Mononuclear cell (primary cell): ENCODE data around the gene C20orf204. TPM values are rescaled to one million over a fixed set of nuclear protein-coding genes. Genes with fewer than 3 reads are reported as not detected.

Experiments used
- H3K27me3 ChIP-seq: 2 replicates; pipeline ENCODE4 v1.6.0; 2011; ENCODE audit warnings: low read length, control low read depth; ENCODE audit not compliant: insufficient read depth
- H3K4me1 ChIP-seq: 2 replicates; pipeline ENCODE4 v1.5.1; 2011; ENCODE audit warnings: mild to moderate bottlenecking, low read length, control low read depth; ENCODE audit not compliant: insufficient read depth
- H3K4me3 ChIP-seq: 2 replicates; pipeline ENCODE4 v1.5.1; 2011; ENCODE audit warnings: mild to moderate bottlenecking, low read length, moderate library complexity
- H3K9me3 ChIP-seq: 2 replicates; pipeline ENCODE4 v1.5.1; 2011; ENCODE audit warnings: low read depth, mild to moderate bottlenecking, control low read depth, low read length
- total RNA-seq: library from RNA; depleted of rRNA; stranded (reverse); fragments of >200 nt; gene quantifications from one replicate; pipeline ENCODE4 v1.2.3, GENCODE V29; 2012

C20orf204 gene
- total RNA-seq, 1 donor, result 2.9 TPM

DNA sequence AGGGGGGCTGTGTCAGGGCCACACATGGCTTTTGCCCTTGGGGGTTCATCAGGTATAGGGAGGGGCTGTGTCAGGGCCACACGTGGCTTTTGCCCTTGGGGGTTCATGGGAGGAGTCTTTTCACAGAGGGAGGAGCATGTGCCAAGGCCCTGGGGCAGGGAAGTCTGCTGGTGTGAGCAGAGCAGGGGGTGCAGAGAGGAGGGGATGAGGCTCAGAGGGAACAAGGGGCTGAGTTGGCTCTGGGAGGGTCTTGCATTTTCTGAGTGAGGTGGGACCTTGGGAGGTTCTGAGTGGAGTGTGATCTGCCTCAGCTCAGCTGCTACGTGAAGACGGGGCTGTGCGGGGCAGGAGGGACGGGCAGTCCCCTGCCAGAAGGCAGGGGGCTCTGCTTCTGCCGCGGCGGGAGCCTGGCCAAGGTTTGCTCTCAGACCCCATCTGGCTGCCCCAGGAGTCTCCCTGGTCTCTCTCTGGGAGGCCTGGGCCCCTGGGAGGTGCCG is 19.5 kb downstream of the C20orf204 start:
- Histone ChIP-seq H3K4me3 (no peak overlapping the region), H3K9me3 (no peaks in the 10 kb centered on the region), H3K4me1 (peaks cover 9% of the 10 kb centered on the region), H3K27me3 (peaks cover 14% of the 10 kb centered on the region)

DNA sequence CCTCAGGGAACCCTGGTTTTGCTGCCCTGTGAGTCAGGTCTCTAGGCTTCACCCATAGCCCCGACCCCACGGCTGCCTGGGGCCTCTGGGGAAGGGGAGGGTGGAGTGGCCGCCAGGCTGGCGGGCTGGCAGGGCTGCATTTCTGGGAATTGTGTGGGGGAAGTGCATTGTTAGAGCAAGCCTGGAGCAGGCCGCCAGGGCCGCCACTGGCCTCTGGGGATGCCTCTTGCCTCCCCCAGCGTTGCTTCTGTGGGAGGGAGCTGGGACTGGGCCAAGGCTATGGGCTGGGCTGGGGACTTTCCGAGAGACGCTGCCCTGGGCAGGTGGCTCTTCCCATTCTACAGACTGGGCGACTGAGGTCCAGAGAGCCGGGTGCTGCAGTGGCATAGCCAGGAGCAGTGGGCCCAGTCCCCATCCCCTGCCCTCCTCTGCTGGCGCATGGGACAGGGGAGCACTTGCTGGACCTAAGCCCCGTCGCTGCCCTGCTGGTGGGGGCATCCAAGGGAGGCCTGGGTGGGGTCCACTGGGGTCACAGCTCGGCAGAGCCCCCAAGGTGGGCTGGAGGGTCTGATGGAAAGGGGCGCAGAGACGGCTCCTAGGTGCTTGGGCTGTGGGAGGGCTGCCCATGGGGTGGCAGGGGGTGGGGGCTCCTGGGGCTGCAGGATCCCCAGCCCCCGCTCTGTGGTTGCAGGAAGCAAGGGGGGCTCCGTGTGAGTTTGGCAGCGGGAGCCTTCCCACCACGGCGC is 20.1 kb downstream of the C20orf204 start:
- Histone ChIP-seq H3K27me3 (peaks cover 8% of the 10 kb centered on the region), H3K9me3 (no peaks in the 10 kb centered on the region), H3K4me3 (no peak overlapping the region)

DNA sequence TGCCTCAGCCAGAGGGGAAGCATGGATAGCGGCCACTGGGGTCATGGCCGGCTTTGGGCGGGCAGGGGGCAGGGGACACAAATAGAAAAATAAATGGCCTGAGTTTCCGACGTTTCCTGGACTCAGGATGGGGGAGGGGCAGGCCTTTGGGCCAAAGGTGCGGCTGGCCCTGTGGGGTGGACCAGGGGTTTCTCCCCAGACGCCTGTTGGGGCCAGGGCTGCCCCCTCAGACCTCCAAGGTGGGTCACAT is 20.6 kb downstream of the C20orf204 start:
- peaks cover 3% of the 10 kb centered on the region for H3K27me3 ChIP-seq
- peaks cover 9% of the 10 kb centered on the region for H3K4me1 ChIP-seq
- H3K9me3 ChIP-seq, result no peaks in the 10 kb centered on the region
- no peak overlapping the region for H3K4me3 ChIP-seq

More for the DNA sequence above, 20.1 kb downstream of the C20orf204 start:
- peaks cover 9% of the 10 kb centered on the region for H3K4me1 ChIP-seq

DNA sequence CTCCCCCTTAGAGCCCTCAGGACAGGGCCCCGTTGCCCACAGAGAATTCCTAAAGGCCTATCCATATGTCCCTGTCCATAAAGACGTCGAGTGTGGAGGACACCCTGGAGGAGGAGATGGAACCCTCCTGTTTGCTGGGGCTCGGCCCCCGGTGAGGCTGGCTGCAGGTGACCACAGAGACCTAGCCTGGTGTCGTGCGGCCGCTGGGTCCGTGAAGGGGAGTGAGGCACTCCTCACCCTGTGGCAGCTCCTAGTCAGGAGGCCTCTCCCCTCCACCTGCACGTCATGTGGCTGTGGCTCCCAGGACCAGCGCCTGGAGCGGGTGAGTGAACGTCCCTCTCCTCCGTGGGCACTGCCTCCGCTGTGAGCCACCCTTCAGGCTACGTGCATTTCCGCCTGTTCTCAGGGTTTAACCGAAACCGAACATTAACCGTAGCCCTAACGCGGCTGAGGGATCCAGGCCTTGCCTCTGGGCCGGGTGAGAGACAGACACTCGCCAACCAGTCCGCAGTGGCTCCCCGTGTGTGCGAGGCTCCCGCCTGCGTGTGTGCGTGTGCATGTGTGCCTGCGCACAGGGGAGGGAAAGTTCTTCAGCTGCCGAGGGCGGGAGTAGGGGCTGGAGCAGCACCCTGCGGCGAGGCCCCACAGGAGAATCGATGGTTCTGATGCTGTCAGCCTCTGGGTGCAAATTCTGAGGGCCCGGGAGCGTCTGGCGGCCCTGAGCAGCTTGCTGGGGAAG is 21.1 kb downstream of the C20orf204 start:
- Histone ChIP-seq H3K9me3 (no peaks in the 10 kb centered on the region), H3K4me1 (peaks cover 9% of the 10 kb centered on the region), H3K4me3 (no peak overlapping the region), H3K27me3 (no peaks in the 10 kb centered on the region)

DNA sequence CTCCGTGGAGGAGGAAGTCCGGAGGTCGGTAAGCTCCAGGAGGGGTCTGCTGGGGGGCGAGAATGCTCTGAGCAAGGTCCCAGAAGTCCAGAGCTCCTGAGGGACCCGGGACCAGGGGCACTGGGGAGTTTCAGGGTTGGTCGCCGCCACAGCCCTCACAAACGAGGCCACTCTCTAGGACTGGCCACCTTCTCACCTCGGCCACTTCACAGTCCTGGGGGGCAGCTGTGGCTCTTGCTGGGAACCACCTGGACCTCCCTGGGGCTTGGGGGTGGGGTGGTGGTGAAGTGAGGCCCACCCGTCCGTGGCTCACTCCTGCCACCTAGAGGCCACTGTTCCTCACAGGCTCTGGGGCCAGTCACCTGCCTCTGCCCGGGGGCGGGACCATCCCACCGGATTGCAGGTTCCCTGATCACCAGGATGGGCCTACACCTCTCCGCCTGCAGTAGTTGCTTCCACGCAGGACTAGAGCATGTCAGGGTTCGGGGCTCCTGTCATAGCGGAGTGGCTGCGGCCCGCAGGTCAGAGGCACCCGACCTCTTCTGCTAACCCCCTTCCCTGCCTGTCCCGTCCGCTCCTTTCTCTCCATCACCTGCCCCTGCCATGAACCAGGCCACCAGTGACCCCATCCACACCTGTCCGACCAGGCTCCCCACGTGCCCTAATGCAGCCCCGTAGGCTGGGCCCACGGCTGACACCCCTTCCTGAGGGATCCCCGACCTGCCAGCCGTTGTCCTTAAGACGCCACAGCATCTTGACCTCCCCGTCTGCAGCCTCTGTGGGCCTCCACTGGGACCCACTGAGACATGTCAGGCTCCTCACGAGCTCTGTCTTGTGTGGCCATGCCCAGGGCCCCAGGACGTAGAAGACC is 21.9 kb downstream of the C20orf204 start:
- no peak overlapping the region for H3K4me3 ChIP-seq
- peaks cover 17% of the 10 kb centered on the region for H3K4me1 ChIP-seq
- H3K27me3 ChIP-seq, result no peaks in the 10 kb centered on the region
- H3K9me3 ChIP-seq, result no peaks in the 10 kb centered on the region

DNA sequence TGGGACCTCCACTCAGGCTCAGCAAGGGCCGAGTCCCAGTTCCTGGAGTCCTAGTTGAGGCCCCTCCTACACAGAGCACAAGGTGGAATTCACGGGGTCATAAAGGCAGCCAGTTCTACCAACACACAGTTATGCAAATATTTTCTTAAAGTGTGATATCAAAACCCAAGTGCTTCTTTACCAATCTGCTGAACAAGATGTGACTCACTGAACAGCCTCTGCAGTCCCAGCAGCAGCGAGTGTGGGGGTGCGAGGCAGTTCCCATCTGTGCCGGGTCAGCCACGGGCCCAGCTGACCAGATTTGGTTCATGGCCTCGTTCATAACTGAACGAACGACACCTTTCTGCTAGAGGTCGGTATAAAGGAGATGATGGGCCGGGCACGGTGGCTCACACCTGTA is 22.6 kb downstream of the C20orf204 start:
- H3K27me3 ChIP-seq, result no peaks in the 10 kb centered on the region
- H3K9me3 ChIP-seq, result no peaks in the 10 kb centered on the region
- peaks cover 20% of the 10 kb centered on the region for H3K4me1 ChIP-seq
- no peak overlapping the region for H3K4me3 ChIP-seq

DNA sequence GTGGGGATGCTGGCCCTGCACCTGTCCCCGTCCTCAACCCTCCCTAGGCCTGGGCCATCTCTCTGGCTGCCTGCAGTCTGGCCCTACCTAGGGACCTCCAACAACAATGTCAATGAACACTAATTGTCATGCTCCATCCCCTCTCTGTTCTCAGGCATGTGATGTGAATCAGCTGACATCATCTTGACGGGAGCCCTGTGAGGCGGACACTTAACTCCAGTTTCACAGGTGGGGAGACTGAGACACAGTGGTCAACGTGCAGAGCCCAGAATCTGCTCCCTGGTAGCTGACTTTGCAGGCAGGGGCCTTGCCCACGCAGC is 26.3 kb downstream of the C20orf204 start:
- Histone ChIP-seq H3K27me3 (no peaks in the 10 kb centered on the region), H3K9me3 (no peaks in the 10 kb centered on the region), H3K4me3 (no peak overlapping the region), H3K4me1 (peaks cover 55% of the 10 kb centered on the region)

DNA sequence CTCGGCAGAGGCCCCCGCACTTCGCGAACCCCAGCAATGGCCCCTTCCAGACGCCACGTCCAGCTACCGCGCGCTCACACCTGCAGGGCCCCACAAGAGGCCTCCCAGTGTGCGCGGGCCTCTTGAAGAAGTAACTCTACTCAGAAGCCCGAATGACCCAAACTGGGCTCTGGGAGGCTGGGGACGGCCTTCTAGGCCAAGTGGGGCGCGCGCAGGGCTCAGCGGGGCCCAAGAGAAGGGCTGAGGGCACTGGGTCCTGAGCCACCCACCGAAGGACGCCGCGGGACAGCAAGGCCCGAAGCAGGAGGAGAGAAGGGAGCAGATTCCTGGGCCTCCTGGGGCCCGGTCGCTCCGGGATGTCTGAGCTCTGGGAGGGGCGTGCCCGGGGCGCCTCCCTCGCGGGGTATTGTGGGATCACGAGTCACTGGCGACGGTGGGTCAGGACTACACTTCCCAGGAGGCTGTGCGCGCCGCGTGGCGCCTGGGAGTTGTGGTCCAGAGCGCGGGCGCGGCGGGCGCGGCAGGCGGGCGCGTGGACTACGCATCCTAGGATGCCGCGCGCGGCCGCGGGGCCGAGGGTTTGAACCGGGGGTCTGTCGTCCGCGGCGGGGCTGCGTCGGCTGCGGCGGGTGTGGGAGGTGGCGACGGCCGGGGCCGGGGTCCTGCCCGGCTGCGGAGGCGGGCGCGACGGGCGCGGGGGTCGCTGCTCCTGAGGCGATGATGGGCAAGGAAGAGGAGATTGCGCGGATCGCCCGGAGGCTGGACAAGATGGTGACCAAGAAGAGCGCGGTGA is 26.8 kb downstream of the C20orf204 start, which contains the start of gene TCEA2:
Gene TCEA2 (plus strand): TSS at position 603 of the 793 bp plus-strand sequence. CDS start 115 bp downstream, at position 718.
- Histone ChIP-seq H3K4me1 (peaks cover 53% of the 10 kb centered on the region), H3K9me3 (no peaks in the 10 kb centered on the region), H3K27me3 (no peaks in the 10 kb centered on the region), H3K4me3 (peak within 1 kb of the TSS; percentile 63)

DNA sequence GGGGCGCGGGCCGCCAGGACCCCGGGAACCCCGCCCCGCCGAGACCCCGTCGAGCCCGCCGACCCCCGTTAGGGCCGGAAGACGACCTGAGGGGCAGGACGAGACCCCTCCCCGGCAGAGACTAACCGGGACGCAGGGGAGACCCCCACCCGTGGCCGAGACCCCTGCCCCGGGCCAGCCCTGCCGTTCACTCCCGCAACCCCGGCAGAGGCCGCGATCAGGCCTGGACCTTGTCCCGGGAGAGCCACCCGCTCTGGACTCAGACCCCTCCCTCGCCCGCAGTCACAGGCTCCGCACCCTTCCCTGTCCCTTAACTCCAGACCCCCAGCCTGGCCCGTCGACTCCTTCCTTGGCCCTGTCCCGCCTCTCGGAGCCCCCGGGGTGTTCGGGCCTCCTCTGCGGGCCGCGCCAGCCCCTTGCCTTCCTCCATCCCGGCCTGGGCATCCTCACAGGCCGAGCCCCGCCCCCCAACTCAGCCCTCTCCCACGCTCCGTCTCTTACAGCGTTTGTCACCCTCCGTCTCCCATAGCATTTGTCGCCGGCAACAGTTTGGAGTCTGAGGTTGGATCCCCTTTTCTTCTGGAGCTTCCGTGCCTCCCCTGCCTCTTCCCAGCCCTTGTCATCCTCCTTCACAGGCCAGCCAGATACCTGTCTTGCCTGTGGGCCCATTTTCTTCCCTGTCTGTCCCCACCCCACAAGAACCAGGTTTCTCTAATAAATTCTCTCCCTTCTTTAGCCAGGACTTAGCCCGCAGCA is 27.6 kb downstream of the C20orf204 start:
- Histone ChIP-seq H3K4me3 (peak overlapping the region; percentile 63), H3K9me3 (no peaks in the 10 kb centered on the region), H3K4me1 (peaks cover 51% of the 10 kb centered on the region), H3K27me3 (no peaks in the 10 kb centered on the region)

DNA sequence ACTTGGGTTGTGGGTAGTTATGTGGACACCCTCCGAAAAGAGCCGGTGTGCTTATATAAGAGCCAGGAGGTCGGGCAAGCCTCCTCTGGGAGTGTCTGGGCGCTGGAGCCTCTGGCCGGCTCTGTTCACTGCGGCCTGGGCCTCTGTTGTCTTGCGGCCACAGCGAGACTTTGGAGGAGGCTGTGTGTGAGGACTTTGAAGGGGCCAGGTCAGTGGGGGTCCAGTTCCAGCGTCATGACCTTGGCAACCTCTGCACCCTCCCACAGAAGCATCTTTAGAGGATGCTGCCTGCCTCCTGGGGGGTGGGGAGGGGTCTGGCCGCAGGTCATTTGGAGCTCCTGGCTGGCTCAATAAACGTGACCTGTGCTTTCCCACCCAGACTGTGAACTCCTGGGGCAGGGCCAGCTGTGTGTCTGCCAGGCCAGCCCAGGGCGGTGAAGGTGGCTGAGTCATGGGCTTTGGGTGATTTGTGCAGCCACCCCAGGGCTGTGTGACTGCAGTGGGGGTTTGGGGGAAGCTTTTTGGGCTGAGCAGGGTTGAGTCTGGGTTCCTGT is 28.2 kb downstream of the C20orf204 start:
- H3K4me1 ChIP-seq, result peaks cover 53% of the 10 kb centered on the region
- H3K27me3 ChIP-seq, result no peaks in the 10 kb centered on the region
- H3K4me3 ChIP-seq, result no peak overlapping the region
- H3K9me3 ChIP-seq, result no peaks in the 10 kb centered on the region

DNA sequence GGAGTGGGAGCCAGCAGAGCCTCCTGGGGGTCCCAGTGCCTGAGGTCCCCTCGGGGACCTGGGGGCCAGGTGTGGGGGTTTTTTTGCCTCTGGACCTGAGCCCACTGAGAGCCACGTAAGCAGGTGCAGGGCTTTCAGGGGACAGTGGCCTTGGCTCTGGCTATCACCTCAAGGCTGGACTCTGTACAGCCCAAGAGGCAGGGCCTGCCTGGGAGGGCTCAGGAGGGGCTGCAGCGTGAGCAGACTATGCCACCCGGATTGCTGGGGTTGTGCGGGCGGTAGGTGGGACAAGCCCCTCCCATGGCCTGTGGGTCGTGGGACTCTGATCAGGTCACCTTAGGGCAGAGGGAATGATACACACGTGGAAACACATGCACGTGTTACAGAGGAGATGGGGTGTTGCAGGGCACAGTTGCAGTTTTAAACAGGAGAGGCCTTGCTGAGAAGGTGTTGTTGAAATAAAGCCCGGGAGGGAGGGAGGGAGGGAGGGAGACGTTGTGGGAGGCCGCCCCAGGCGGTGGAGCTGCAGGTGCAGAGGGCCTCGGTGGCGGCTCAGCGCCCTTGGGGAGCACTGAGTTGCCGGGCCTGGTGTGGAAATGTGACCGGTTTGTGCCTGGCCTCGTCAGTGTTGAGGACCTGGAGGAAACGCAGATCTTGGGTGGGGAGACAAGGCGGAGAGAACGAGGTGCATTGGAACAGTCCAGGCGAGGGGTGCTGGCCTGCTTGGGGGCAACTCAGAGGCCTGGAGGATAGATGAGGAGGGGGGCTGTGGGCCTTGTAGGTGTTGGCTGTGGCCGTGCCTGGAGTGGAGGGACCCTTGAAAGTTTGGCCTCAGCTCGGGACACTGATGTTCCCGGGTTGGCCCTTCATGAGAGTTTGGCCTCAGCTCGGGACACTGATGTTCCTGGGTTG is 29.3 kb downstream of the C20orf204 start:
- Histone ChIP-seq H3K9me3 (no peaks in the 10 kb centered on the region), H3K4me3 (no peak overlapping the region), H3K27me3 (no peaks in the 10 kb centered on the region), H3K4me1 (peaks cover 62% of the 10 kb centered on the region)

DNA sequence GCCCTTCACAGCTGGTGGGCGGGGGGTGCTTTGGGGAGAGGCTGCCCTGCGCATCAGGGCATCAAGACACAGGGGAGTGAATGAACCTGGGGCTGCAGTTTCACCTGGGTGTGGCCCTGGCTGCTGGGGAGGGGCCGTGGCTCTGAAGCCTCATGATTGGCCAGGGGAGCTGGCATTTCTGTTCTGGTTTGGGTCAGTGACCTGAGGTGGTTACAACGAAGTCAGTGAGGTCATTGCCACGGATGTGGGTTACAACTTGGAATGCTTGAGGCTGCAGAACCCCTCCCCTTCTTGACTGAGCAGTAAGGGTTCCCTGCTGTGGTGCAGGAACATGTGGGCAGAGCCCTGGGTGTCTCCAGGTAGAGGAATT is 30.0 kb downstream of the C20orf204 start:
- no peak overlapping the region for H3K4me3 ChIP-seq
- no peaks in the 10 kb centered on the region for H3K9me3 ChIP-seq
- no peaks in the 10 kb centered on the region for H3K27me3 ChIP-seq
- H3K4me1 ChIP-seq, result peaks cover 62% of the 10 kb centered on the region

DNA sequence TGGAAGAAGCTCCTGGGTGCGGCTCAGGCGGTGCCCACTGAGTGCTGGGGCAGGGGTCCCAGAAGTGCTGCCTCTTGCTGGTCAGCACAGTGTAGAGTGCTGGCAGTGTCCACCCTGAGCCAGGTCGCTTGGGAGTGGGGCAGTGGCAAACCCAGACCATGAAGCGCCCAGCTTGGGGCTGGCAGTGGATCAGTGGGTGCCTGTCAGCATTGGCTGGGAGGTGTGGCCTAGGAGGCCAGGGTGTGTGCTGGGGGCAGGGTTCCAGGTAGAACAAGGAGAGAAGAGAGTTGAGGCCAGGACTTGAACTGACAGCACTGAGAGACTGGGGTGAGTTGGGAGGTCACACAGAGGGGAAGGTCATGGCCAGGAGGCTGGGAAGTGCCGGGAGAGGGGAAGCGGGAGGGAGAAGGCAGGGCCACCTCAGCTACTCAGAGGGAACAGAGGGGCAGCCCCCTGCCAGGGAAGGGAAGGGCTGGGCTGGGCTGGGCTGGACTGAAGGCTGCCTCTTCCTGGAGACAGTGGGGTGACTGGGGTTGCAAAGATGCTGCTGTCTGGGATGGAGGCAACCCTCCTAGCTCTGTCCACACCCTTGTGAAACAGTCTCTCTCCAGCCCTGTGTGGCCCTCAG is 31.1 kb downstream of the C20orf204 start:
- H3K9me3 ChIP-seq, result no peaks in the 10 kb centered on the region
- H3K4me1 ChIP-seq, result peaks cover 61% of the 10 kb centered on the region

More for the DNA sequence above, 31.1 kb downstream of the C20orf204 start:
- H3K27me3 ChIP-seq, result no peaks in the 10 kb centered on the region
- H3K4me3 ChIP-seq, result no peak overlapping the region
